ENCODE measurements around the gene RGS6. TPM values are rescaled to one million over a fixed set of nuclear protein-coding genes. Genes with fewer than 3 reads are reported as not detected.
A peak's percentile ranks its signal among the peaks of the same experiment; 100 is the strongest.

Gene RGS6
- total and polyA plus RNA-seq, 9 donors = 3.7 to 9.3 (median 6.2) TPM

GRCh38 chr14:72284176-72284575, 351.9 kb downstream of the RGS6 start:
- H3K27ac ChIP-seq (ENCODE audit: low read length) = no peak overlapping the region
- H3K36me3 ChIP-seq (ENCODE audit: control insufficient read depth, insufficient read depth, low read length) = no peaks in the 10 kb centered on the region
- peaks cover 16% of the 10 kb centered on the region for H3K9me3 ChIP-seq (replicated peaks; ENCODE audit: control insufficient read depth, low read depth, low read length)
- H3K27me3 ChIP-seq (ENCODE audit: control insufficient read depth, insufficient read depth, low read length) = no peaks in the 10 kb centered on the region
- no peaks in the 10 kb centered on the region for H3K4me1 ChIP-seq (ENCODE audit: control insufficient read depth, insufficient read depth, low read length)
- DNase-seq = no peak
- 85% methylated on average over 3 of the region's 4 CpGs for WGBS (ENCODE audit: insufficient coverage)
- no peak overlapping the region for H3K4me3 ChIP-seq (ENCODE audit: low read length)

DNA sequence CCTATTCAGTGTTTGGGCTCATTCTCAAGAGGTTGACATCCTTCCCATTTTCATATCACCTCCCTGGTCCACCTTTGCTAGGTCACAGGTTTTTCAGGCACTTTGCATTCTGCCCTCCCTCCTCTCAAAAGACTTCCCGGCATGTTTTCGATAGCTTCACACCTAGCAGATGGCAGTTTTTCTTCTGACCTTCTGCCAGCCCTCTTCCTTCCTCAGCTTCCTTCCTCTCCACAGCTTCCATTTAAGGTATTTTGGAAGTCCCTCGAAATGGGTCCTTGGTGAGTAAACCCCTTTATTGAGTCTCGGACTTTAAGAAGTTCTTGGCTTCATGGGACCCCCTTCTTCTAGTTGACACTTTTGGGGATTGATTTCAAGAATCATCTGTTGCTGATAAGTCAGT, 358.0 kb downstream of the RGS6 start:
- no peaks in the 10 kb centered on the region for H3K36me3 ChIP-seq (ENCODE audit: control insufficient read depth, insufficient read depth, low read length)
- peaks cover 2% of the 10 kb centered on the region for H3K9me3 ChIP-seq (replicated peaks; ENCODE audit: control insufficient read depth, low read depth, low read length)
- peaks cover 2% of the 10 kb centered on the region for H3K4me1 ChIP-seq (ENCODE audit: control insufficient read depth, insufficient read depth, low read length)
- H3K27me3 ChIP-seq (ENCODE audit: control insufficient read depth, insufficient read depth, low read length) = peaks cover 3% of the 10 kb centered on the region
- H3K27ac ChIP-seq (ENCODE audit: low read length) = no peak overlapping the region
- H3K4me3 ChIP-seq (ENCODE audit: low read length) = no peak overlapping the region
- 74% methylated on average over 4 of the region's 4 CpGs for WGBS (ENCODE audit: insufficient coverage)
- DNase-seq = no peak

GRCh38 chr14:72291908-72292688, 359.9 kb downstream of the RGS6 start:
- no peaks in the 10 kb centered on the region for H3K9me3 ChIP-seq (replicated peaks; ENCODE audit: control insufficient read depth, low read depth, low read length)
- H3K4me3 ChIP-seq (ENCODE audit: low read length) = no peak overlapping the region
- H3K27ac ChIP-seq (ENCODE audit: low read length) = no peak overlapping the region
- peak; percentile 86 for DNase-seq
- peaks cover 3% of the 10 kb centered on the region for H3K27me3 ChIP-seq (ENCODE audit: control insufficient read depth, insufficient read depth, low read length)
- peaks cover 2% of the 10 kb centered on the region for H3K4me1 ChIP-seq (ENCODE audit: control insufficient read depth, insufficient read depth, low read length)
- WGBS (ENCODE audit: insufficient coverage) = 49% methylated on average over 3 of the region's 16 CpGs
- H3K36me3 ChIP-seq (ENCODE audit: control insufficient read depth, insufficient read depth, low read length) = no peaks in the 10 kb centered on the region

DNA sequence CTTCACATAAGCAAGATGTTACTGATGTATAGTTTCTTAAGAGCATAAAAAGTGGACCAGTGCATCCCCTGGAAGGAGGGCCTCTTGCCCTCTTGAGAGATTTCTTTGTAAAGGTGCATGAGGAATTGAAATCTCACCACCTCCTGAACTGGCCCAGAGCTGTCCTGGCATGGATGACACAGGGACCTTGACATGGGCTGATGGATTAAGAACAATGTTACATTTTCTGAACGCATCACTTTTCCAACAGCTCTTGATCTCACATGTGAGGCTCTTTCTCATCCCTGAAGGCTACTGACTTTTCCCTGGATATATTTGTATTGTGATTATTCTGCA, 360.4 kb downstream of the RGS6 start:
- Histone ChIP-seq H3K27me3 (ENCODE audit: control insufficient read depth, insufficient read depth, low read length) (peaks cover 3% of the 10 kb centered on the region), H3K27ac (ENCODE audit: low read length) (no peak overlapping the region), H3K4me1 (ENCODE audit: control insufficient read depth, insufficient read depth, low read length) (peaks cover 2% of the 10 kb centered on the region), H3K36me3 (ENCODE audit: control insufficient read depth, insufficient read depth, low read length) (no peaks in the 10 kb centered on the region), H3K9me3 (replicated peaks; ENCODE audit: control insufficient read depth, low read depth, low read length) (no peaks in the 10 kb centered on the region), H3K4me3 (ENCODE audit: low read length) (no peak overlapping the region)
- WGBS (ENCODE audit: insufficient coverage) = no CpG with 5 or more reads among the region's 1 CpG
- no peak for DNase-seq

- DNase-seq = no peak
- H3K9me3 ChIP-seq (replicated peaks; ENCODE audit: control insufficient read depth, low read depth, low read length) = peaks cover 8% of the 10 kb centered on the region
- no peak overlapping the region for H3K4me3 ChIP-seq (ENCODE audit: low read length)
- WGBS (ENCODE audit: insufficient coverage) = 100% methylated on average over 1 of the region's 3 CpGs
- H3K27ac ChIP-seq (ENCODE audit: low read length) = no peak overlapping the region
- H3K4me1 ChIP-seq (ENCODE audit: control insufficient read depth, insufficient read depth, low read length) = no peaks in the 10 kb centered on the region
- H3K27me3 ChIP-seq (ENCODE audit: control insufficient read depth, insufficient read depth, low read length) = no peaks in the 10 kb centered on the region
- no peaks in the 10 kb centered on the region for H3K36me3 ChIP-seq (ENCODE audit: control insufficient read depth, insufficient read depth, low read length)
Measured at GRCh38 chr14:72301352-72301751, 369.1 kb downstream of the RGS6 start.

- H3K27ac ChIP-seq (ENCODE audit: low read length) = no peak overlapping the region
- DNase-seq = no peak
- H3K36me3 ChIP-seq (ENCODE audit: control insufficient read depth, insufficient read depth, low read length) = no peaks in the 10 kb centered on the region
- H3K4me3 ChIP-seq (ENCODE audit: low read length) = no peak overlapping the region
- peaks cover 9% of the 10 kb centered on the region for H3K9me3 ChIP-seq (replicated peaks; ENCODE audit: control insufficient read depth, low read depth, low read length)
- H3K4me1 ChIP-seq (ENCODE audit: control insufficient read depth, insufficient read depth, low read length) = no peaks in the 10 kb centered on the region
- WGBS (ENCODE audit: insufficient coverage) = 94% methylated on average over 2 of the region's 4 CpGs
- no peaks in the 10 kb centered on the region for H3K27me3 ChIP-seq (ENCODE audit: control insufficient read depth, insufficient read depth, low read length)
Measured at GRCh38 chr14:72303930-72304329, 371.7 kb downstream of the RGS6 start.

DNA sequence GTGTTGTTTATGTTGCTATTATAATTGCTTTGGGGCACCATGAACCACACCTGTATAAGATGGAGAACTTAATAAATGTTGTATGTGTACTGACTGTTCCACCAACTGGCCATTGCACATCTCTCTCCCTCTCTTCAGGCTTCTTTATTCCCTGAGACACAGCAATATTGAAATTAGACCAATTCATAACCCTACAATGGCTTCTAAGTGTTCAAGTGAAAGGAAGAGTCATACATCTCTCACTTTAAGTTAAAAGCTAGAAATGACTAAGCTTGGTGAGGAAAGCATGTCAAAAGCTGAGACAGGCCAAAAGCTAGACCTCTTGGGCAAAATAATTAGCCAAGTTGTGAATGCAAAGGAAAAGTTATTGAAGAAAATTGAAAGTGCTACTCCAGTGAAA, 373.3 kb downstream of the RGS6 start:
- Histone ChIP-seq H3K27ac (ENCODE audit: low read length) (no peak overlapping the region), H3K36me3 (ENCODE audit: control insufficient read depth, insufficient read depth, low read length) (no peaks in the 10 kb centered on the region), H3K4me3 (ENCODE audit: low read length) (no peak overlapping the region), H3K27me3 (ENCODE audit: control insufficient read depth, insufficient read depth, low read length) (no peaks in the 10 kb centered on the region), H3K9me3 (replicated peaks; ENCODE audit: control insufficient read depth, low read depth, low read length) (peaks cover 9% of the 10 kb centered on the region), H3K4me1 (ENCODE audit: control insufficient read depth, insufficient read depth, low read length) (no peaks in the 10 kb centered on the region)
- DNase-seq = no peak

DNA sequence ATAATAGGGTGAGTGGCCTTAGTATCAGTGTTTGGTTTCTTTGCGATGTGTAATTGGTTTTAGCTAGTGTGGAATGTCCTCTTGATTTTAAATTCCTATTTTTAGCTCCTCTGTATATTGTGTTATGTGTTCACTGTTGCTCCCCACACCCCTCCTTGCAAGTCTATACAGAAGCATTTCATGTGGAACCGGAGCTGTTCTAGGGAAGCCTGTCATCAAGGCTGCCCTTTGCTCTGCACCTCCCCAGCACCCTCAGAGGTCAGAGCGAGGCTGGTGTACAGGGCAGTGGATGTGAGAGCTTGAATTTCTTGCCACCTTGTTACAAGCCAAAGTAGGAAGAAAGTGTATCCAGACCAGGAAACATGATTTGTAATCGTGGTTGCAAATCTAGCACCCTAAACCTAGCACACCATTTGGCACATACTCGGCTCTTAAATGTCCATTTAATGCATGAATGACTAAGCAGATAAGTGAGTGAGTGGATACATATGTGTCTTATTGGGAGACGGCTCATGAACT, 376.8 kb downstream of the RGS6 start:
- no peaks in the 10 kb centered on the region for H3K4me1 ChIP-seq (ENCODE audit: control insufficient read depth, insufficient read depth, low read length)
- no peaks in the 10 kb centered on the region for H3K27me3 ChIP-seq (ENCODE audit: control insufficient read depth, insufficient read depth, low read length)
- DNase-seq = no peak
- no CpG with 5 or more reads among the region's 6 CpGs for WGBS (ENCODE audit: insufficient coverage)
- H3K4me3 ChIP-seq (ENCODE audit: low read length) = no peak overlapping the region
- no peaks in the 10 kb centered on the region for H3K36me3 ChIP-seq (ENCODE audit: control insufficient read depth, insufficient read depth, low read length)
- no peak overlapping the region for H3K27ac ChIP-seq (ENCODE audit: low read length)
- H3K9me3 ChIP-seq (replicated peaks; ENCODE audit: control insufficient read depth, low read depth, low read length) = peaks cover 10% of the 10 kb centered on the region

DNA sequence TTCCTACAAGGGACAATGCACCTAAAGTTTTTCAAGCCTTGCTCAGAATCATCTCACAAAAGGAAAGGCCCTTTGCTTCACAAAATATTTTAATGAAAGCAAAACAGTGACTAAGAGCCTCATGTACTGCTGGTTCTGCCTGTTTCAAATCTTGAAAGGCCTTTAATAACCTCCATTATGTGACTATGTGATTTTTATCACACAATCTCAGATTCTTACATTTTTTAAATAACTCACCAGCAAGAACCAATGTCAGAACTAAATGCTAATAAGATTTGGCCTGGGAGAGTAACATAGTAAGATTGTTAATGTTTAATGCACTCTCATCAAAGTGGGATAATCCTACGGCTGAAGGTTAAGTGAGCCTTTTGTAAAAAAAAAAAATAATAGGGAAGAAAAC, 378.9 kb downstream of the RGS6 start:
- Histone ChIP-seq H3K9me3 (replicated peaks; ENCODE audit: control insufficient read depth, low read depth, low read length) (peaks cover 6% of the 10 kb centered on the region), H3K27me3 (ENCODE audit: control insufficient read depth, insufficient read depth, low read length) (no peaks in the 10 kb centered on the region), H3K4me1 (ENCODE audit: control insufficient read depth, insufficient read depth, low read length) (no peaks in the 10 kb centered on the region), H3K4me3 (ENCODE audit: low read length) (no peak overlapping the region), H3K36me3 (ENCODE audit: control insufficient read depth, insufficient read depth, low read length) (no peaks in the 10 kb centered on the region), H3K27ac (ENCODE audit: low read length) (no peak overlapping the region)
- no CpG with 5 or more reads among the region's 1 CpG for WGBS (ENCODE audit: insufficient coverage)
- DNase-seq = no peak

DNA sequence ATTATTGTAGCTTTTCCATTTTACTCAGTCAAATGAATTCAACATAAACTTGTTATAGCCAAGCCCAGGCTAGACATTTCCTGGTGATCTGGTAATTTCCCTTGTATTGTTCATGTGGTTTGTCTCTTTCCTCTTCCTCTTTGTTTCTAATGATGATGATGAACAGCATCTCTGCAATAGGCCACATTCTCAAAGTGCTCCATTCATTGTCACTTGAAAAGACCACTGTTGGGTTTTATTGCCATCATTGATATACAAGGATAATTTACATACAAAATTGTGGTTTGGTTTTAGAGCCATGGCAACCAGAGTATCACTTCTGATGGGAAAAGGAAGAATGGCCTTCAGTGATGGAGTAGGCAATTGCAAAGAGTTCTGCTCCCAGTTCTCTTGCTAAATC, 379.3 kb downstream of the RGS6 start:
- H3K27me3 ChIP-seq (ENCODE audit: control insufficient read depth, insufficient read depth, low read length) = no peaks in the 10 kb centered on the region
- H3K9me3 ChIP-seq (replicated peaks; ENCODE audit: control insufficient read depth, low read depth, low read length) = peaks cover 3% of the 10 kb centered on the region
- no peak for DNase-seq
- no peaks in the 10 kb centered on the region for H3K4me1 ChIP-seq (ENCODE audit: control insufficient read depth, insufficient read depth, low read length)
- no peak overlapping the region for H3K4me3 ChIP-seq (ENCODE audit: low read length)
- no peaks in the 10 kb centered on the region for H3K36me3 ChIP-seq (ENCODE audit: control insufficient read depth, insufficient read depth, low read length)
- H3K27ac ChIP-seq (ENCODE audit: low read length) = no peak overlapping the region
